Skeletal muscle tissue (tissue), 4 donors: Measurements from ENCODE around the gene MBTPS1. TPM values are rescaled to one million over a fixed set of nuclear protein-coding genes. Genes with fewer than 3 reads are reported as not detected.

Experiments used
- H3K27ac ChIP-seq: one replicate; pipeline ENCODE4 v1.7.0; 2013; ENCODE audit warnings: mild to moderate bottlenecking, low read depth, low read length, inconsistent platforms
- H3K27me3 ChIP-seq, 3 donors: one replicate each; pipeline ENCODE4 v1.7.0; 2013; ENCODE audit warnings: low read length in 3 of 3; ENCODE audit not compliant: control insufficient read depth in 3 of 3, insufficient read depth in 3 of 3
- H3K36me3 ChIP-seq, 3 donors: one replicate each; pipeline ENCODE4 v1.7.0; 2013; ENCODE audit warnings: low read length in 3 of 3; ENCODE audit not compliant: control insufficient read depth in 3 of 3, insufficient read depth in 3 of 3
- H3K4me1 ChIP-seq, 3 donors: one replicate each; pipeline ENCODE4 v1.7.0; 2013; ENCODE audit warnings: low read length in 3 of 3, mild to moderate bottlenecking in 3 of 3; ENCODE audit not compliant: control insufficient read depth in 3 of 3, insufficient read depth in 3 of 3
- H3K4me3 ChIP-seq, 3 donors: one replicate each; pipeline ENCODE4 v1.7.0; 2013; ENCODE audit warnings: low read length in 3 of 3
- H3K9ac ChIP-seq, 3 donors: one replicate each; pipeline ENCODE4 v1.7.0; 2013; ENCODE audit warnings: low read length in 3 of 3, mild to moderate bottlenecking in 3 of 3, moderate library complexity in 2 of 3, low read depth in 1 of 3
- H3K9me3 ChIP-seq, 3 donors: one replicate each; pipeline ENCODE4 v1.7.0; 2013; ENCODE audit warnings: low read length in 3 of 3; ENCODE audit not compliant: control insufficient read depth in 3 of 3
- total RNA-seq: library from RNA; depleted of rRNA; stranded (reverse); fragments of >200 nt; gene quantifications from one replicate; pipeline ENCODE4 v1.2.3, GENCODE V29; 2014
- donor health status: Osteomylitis.

The MBTPS1 gene
- total RNA-seq, 1 donor from 2014 or later = 76.7 TPM

GRCh38 chr16:84020353-84020752 is 96.4 kb downstream of the MBTPS1 start:
- Histone ChIP-seq H3K27ac (no peak overlapping the region), H3K9ac (no peak overlapping the region)

GRCh38 chr16:84018710-84019109 is 98.0 kb downstream of the MBTPS1 start:
- H3K9me3 ChIP-seq = peaks cover 0 to 4% (median 0%) of the 10 kb centered on the region in 3 donors
- H3K27me3 ChIP-seq = peaks cover 5 to 16% (median 6%) of the 10 kb centered on the region in 3 donors
- no peak overlapping the region for H3K27ac ChIP-seq
- H3K36me3 ChIP-seq = no peaks in the 10 kb centered on the region
- H3K4me1 ChIP-seq = no peaks in the 10 kb centered on the region
- H3K9ac ChIP-seq = no peak overlapping the region
- no peak overlapping the region for H3K4me3 ChIP-seq

More at GRCh38 chr16:84020353-84020752, 96.4 kb downstream of the MBTPS1 start:
- Histone ChIP-seq H3K9me3 (peaks cover 0 to 4% (median 0%) of the 10 kb centered on the region in 3 donors), H3K4me1 (no peaks in the 10 kb centered on the region), H3K36me3 (no peaks in the 10 kb centered on the region), H3K4me3 (no peak overlapping the region), H3K27me3 (peaks cover 3 to 17% (median 5%) of the 10 kb centered on the region in 3 donors)

GRCh38 chr16:84016477-84016876 is 100.3 kb downstream of the MBTPS1 start:
- Histone ChIP-seq H3K9me3 (peaks cover 0 to 3% (median 0%) of the 10 kb centered on the region in 3 donors), H3K4me1 (no peaks in the 10 kb centered on the region), H3K36me3 (no peaks in the 10 kb centered on the region), H3K4me3 (no peak overlapping the region), H3K27ac (no peak overlapping the region), H3K27me3 (peaks cover 5 to 13% (median 6%) of the 10 kb centered on the region in 3 donors), H3K9ac (no peak overlapping the region)

- Histone ChIP-seq H3K36me3 (no peaks in the 10 kb centered on the region), H3K9me3 (no peaks in the 10 kb centered on the region), H3K4me3 (no peak overlapping the region), H3K27me3 (peaks cover 4 to 13% (median 5%) of the 10 kb centered on the region in 3 donors), H3K4me1 (no peaks in the 10 kb centered on the region), H3K9ac (no peak overlapping the region), H3K27ac (no peak overlapping the region)
Measured at GRCh38 chr16:84015399-84015798, 101.3 kb downstream of the MBTPS1 start.

- Histone ChIP-seq H3K27me3 (peaks cover 4 to 12% (median 5%) of the 10 kb centered on the region in 3 donors), H3K9me3 (no peaks in the 10 kb centered on the region), H3K4me1 (no peaks in the 10 kb centered on the region), H3K36me3 (no peaks in the 10 kb centered on the region), H3K9ac (no peak overlapping the region), H3K27ac (no peak overlapping the region), H3K4me3 (no peak overlapping the region)
Measured at GRCh38 chr16:84014570-84015327, 102.0 kb downstream of the MBTPS1 start.

GRCh38 chr16:84013787-84014569 is 102.8 kb downstream of the MBTPS1 start:
- Histone ChIP-seq H3K27ac (no peak overlapping the region), H3K9me3 (no peaks in the 10 kb centered on the region)

GRCh38 chr16:84009282-84009681 is 107.5 kb downstream of the MBTPS1 start:
- H3K27me3 ChIP-seq = peaks cover 4 to 9% (median 5%) of the 10 kb centered on the region in 3 donors
- H3K4me3 ChIP-seq = no peak overlapping the region
- no peaks in the 10 kb centered on the region for H3K36me3 ChIP-seq
- peaks cover 0 to 8% (median 5%) of the 10 kb centered on the region in 3 donors for H3K4me1 ChIP-seq
- no peak overlapping the region for H3K9ac ChIP-seq
- H3K27ac ChIP-seq = no peak overlapping the region
- no peaks in the 10 kb centered on the region for H3K9me3 ChIP-seq

More at GRCh38 chr16:84013787-84014569, 102.8 kb downstream of the MBTPS1 start:
- Histone ChIP-seq H3K9ac (no peak overlapping the region), H3K27me3 (peaks cover 4 to 9% (median 5%) of the 10 kb centered on the region in 3 donors), H3K4me3 (no peak overlapping the region), H3K4me1 (no peaks in the 10 kb centered on the region), H3K36me3 (no peaks in the 10 kb centered on the region)

GRCh38 chr16:84007965-84008364 is 108.8 kb downstream of the MBTPS1 start:
- peaks cover 0 to 8% (median 5%) of the 10 kb centered on the region in 3 donors for H3K4me1 ChIP-seq
- peaks cover 5 to 9% (median 6%) of the 10 kb centered on the region in 3 donors for H3K27me3 ChIP-seq
- H3K36me3 ChIP-seq = no peaks in the 10 kb centered on the region
- no peak overlapping the region for H3K9ac ChIP-seq
- peak overlapping the region in 1 of 3 donors; percentile 54 for H3K4me3 ChIP-seq
- no peak overlapping the region for H3K27ac ChIP-seq
- H3K9me3 ChIP-seq = no peaks in the 10 kb centered on the region

GRCh38 chr16:84007520-84007919 is 109.2 kb downstream of the MBTPS1 start:
- H3K4me1 ChIP-seq = peaks cover 0 to 8% (median 5%) of the 10 kb centered on the region in 3 donors
- H3K9ac ChIP-seq = no peak overlapping the region
- H3K4me3 ChIP-seq = no peak overlapping the region
- H3K27me3 ChIP-seq = peaks cover 5 to 9% (median 8%) of the 10 kb centered on the region in 3 donors
- H3K27ac ChIP-seq = no peak overlapping the region
- no peaks in the 10 kb centered on the region for H3K36me3 ChIP-seq
- H3K9me3 ChIP-seq = no peaks in the 10 kb centered on the region

- Histone ChIP-seq H3K9me3 (no peaks in the 10 kb centered on the region), H3K4me3 (no peak overlapping the region), H3K27ac (no peak overlapping the region), H3K36me3 (no peaks in the 10 kb centered on the region), H3K27me3 (peaks cover 9 to 14% (median 13%) of the 10 kb centered on the region in 3 donors), H3K4me1 (peaks cover 0 to 8% (median 5%) of the 10 kb centered on the region in 3 donors), H3K9ac (no peak overlapping the region)
Measured at GRCh38 chr16:84005391-84005790, 111.4 kb downstream of the MBTPS1 start.
